CD4-positive, alpha-beta T cell treated with Interleukin-6 at 100 ng/mL for 8 hours (primary cell): ENCODE measurements around the gene LRGUK.

Experiments used
- DNase-seq: peaks from one replicate; pipeline ENCODE4 v3.0.0-alpha.2; 2020; ENCODE audit warnings: mixed read lengths, low spot score

The LRGUK gene

DNA sequence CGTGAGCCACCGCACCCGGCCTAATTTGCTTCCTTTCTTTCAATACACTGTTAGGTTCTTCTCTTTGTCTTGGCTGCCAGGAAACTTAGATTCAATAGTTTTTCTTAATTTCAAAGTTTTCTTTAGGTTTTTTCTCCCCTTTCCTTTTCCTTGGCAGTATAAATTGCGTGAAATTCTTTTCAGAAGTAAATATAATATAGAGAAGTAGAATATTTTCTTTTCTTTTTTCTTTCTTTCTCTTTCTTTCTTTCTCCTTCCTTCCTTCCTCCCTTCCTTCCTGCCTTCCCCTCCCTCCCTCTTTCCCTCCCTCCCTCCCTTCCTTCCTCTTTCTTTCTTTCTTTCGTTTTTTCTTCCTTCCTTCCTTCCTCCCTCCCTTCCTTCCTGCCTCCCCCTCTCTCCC is 1.7 kb downstream of the LRGUK start:
- DNase-seq, result no peak

DNA sequence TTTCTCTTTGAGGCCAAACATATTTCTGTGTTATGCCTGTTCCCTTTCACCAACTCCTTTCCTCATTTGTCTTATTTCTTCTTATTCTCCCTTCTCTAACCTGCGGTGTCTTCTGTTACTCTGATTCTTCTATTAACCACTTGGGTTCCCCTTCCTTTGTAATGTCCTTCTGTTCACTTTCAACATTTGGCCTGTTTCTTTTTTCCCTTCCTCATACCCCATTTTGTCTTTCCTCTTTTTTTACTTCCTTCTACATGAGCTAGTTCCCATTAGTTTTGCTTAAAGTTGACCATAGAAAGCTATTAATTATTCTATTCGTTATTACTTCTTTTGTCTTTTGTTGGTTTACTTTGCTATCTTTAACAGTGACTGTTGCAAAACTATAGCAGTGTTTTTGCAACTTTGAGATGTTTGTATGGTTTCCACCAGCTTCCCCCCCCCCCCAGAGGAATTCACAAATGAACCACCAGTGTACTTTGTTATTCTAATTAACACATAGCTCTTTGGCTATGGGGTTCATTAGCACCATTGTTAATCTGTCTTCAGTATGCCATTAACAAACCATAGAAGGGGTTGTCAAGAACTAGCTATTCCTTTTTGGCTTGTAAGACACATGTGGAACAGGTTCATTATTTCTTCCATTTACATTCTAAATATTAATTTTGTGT is 2.9 kb downstream of the LRGUK start:
- DNase-seq, result no peak

DNA sequence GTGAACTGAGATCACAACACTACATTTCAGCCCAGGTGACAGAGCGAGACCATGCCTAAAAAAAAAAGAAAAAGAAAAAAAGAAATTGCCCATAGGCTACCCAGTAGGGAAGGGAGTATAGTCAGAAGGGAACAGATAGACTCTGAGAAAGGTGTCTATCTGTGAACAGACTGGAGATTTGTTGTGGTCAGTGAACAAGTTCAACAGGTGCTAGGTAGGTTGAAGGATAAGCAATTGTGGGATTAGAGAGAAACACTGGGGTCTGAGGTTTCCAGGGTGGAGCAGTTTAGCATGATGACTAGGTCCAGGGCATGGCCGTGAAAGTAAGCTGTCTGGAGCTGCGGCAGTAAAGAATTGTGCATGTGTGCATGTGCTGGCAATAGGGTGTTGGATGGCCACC is 6.9 kb downstream of the LRGUK start:
- DNase-seq, result no peak

DNA sequence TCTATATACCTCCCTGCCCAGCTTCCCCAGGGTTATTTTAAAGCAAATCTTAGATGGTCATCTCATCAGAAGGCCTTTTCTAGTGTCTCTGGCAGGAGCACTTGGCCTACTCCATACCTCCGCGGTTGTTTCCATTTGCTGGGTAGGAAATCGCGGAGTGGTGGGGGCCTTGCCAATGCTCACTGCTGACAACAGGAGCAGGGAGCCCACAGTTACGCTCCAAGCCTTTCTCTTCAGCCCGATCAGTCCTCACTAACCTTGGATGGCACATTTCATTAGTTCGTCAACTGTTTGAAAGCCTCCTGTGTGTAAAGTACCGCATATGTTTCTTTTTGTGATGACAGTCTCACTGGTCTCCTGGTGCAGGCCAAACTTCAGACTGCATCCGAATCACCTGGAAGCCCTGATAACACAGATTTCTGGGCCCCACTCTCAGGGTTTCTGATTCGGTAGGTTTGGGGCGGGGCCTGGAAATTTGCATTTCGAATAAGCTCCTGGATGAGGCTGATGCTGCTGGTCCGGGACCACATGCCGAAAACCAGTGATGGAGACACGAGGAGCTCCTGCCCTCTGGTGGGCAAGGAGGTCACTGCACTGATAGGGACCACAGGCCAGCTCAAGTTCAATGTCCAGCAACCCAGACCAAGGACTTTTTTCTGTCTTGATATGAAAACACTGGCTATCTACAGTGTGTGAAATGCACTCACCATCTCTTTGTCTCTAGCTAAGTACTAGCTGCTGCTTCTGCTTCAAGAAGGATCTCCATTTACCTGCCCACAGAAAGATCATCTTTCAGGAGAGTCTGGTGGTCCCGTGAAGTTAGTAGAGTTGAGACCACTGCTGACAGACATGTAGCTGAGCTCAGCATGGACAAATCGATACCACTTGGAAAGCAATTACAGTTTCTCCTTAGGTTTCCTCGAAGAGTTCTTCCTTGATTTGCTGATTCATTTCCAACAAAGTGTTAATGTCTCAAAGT is 14.0 kb downstream of the LRGUK start:
- DNase-seq, result peak; percentile 19

DNA sequence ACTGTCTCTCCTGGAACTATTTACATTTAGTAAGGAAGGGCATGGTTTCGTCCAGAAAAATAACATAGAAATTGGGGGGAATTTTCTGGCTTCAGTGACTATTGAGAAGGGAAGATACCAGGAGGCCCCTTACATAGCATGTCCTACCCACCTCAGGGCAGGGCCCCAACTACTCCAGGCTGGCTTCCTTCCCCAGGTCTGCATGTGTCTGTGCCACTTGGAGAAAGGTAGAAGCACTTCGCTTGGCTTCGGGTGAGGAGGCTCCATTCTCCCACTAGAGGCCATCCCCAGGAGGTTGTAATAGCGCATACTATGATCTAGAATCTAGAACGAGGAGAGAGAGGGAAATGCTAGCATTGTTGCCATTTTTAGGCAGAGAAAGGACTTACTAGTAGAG is 14.7 kb downstream of the LRGUK start:
- DNase-seq, result no peak

DNA sequence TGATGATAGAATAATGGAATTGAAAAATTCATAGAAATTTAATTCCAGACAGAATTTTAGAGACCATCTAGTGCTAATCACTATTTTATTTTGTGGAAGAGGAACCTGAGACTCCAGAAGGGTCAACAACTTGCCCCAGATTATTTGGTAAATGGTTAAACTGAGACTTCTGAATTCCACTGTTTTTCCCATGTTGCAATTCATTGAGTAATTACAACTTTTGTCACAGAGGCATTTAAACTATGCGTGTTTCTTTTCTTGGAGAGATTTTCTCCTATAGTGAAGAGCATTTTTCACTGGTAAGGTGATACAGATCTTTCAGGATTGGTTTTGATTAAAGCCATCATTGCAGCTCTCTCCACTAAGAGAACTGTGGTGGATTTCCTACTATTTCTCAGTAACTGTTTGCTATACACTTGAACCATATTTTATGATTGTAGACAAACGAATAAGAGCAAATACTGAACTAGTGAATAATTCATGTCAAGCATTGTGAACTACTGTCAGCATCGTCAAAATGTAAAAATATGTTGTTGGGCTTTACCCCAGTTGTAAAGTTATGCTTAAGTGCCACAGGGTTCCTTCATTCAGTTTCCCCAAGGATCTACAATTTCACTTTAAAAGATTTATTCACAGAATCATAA is 26.5 kb downstream of the LRGUK start:
- no peak for DNase-seq

DNA sequence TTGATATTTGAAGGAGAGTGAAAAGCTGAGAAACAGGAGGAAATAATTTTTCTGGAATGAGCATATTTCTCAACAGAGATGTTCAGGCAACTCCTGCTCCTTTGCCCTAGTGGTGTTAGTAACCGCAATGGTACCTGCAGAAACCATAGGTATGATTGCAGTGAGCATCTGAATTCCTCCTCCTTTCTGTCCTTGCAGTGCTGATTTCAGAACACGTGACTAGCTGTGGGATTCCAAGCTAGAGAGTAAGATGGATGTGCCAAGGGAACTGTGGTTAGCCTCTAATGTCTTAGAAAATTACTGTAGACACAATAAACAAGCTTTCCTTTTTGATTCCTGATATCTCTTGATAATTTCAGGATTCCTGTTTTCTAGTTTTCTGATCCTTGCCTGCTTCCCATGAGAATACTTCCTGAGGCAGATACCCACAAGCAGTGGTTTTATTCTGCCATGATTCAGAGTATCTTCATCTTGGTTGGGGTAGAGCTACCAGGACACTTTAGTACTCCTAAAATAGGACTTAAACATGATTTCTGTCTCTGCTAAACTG is 27.5 kb downstream of the LRGUK start:
- no peak for DNase-seq

DNA sequence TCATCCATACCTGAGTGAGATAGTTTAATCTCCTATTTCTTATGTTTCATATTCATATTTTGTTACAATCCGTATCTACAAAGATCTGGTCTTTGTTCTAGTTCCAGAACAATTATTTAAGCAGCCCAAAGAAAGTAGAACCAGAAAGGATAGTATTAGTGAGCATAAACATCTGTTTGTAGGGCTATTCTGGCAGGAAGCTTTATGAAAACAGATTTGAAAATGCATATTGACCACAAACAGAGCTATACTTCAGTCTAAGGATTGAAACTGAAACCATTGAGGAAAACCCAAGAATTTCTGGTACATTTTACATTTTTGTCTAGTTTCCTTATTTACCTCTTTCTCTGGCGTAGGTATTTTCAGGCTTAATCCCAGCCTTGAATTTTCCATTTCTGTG is 28.1 kb downstream of the LRGUK start:
- DNase-seq, result no peak

DNA sequence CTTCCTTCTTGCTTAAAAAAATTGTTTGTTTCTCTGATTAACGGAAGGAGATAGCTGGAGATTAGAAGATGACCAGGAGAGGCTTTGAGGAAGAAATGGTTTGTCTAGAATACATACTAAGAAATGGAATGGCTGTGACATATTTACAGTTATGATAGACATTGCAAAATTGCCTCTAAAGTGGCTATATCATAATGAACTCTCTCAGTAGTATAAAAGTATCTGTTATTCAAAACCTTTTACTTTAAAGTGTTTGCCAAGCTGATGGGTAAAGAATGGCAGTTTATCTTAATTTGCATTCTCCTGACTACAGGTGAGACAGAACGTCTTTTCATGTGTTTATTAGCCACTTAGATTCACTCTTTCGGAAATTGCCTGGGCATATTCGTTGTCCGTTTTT is 28.7 kb downstream of the LRGUK start:
- no peak for DNase-seq

DNA sequence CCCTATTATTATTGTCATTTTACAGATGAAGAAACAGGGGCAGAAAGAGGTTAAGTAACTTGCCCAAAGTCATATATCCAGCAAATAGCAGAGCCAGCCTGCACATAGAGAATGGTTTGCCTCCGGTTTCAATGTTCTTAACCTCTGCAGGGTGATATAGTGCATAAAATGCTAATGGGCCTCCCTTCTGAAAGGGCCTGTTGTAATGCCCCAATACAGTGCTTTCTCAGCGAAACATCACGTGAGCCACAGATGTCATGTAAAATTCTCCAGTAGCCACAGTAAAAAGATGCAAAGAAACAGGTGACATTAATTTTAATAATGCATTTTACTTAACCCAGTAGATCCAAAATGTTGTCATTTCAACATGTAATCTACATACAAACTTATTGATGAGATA is 38.1 kb downstream of the LRGUK start:
- DNase-seq, result no peak

DNA sequence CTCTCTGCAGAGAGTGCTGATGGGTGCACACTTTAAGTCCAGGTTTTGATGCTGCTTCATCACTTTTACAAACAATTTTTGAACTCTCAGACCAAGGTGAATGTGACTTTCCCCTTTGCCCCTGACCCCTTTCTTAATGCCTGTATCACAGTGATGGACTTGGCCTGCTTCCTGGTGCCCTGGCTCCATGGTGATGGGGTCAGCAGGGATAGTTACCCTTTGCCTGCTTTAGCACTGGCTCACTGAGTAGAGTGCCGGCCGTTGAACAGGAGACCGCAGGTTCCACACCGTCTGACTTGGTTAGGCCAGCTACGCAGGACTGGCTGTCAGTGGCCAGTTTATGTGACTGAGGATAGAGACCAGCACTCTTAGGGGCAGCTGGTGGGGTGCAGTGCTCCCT is 40.1 kb downstream of the LRGUK start:
- DNase-seq, result no peak

DNA sequence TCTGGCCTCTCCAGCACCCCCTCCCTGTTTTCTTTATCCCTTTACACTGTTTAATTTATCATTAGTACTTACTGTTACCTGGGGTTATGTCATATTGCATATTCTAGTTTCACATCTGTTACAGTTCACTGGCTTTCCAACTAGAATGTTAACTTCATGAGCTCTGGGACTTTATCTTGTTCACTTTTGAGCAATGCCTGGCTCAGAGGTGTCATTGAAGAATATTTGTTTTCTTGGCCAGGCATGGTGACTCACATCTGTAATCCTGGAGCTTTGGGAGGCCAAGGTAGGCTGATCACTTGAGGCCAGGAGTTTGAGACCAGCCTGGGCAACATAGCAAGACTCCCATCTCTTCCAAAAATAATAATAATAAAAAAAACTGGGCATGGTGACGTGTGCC is 40.7 kb downstream of the LRGUK start:
- DNase-seq, result no peak

DNA sequence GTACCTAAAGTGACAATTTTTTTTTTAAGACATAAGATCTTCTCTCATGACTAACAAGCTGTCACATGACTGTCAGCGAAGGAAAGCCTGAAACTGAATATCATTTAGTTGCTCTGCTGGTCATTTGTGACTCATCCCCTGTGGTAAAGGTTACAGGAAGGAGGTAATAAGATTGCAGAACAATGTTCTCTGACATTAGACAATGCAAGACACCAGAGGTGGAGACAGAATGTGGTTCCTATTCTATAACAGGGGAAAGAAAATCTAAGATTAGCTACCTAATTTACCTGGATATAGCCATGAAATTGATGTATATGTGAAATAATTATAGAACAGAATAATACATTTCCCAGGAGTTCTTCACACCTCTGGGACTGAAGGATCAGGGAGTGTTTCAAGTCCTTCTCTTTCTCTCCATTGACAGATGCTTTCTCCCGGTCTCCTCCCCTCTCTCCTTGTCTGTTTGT is 47.7 kb downstream of the LRGUK start:
- DNase-seq, result no peak

DNA sequence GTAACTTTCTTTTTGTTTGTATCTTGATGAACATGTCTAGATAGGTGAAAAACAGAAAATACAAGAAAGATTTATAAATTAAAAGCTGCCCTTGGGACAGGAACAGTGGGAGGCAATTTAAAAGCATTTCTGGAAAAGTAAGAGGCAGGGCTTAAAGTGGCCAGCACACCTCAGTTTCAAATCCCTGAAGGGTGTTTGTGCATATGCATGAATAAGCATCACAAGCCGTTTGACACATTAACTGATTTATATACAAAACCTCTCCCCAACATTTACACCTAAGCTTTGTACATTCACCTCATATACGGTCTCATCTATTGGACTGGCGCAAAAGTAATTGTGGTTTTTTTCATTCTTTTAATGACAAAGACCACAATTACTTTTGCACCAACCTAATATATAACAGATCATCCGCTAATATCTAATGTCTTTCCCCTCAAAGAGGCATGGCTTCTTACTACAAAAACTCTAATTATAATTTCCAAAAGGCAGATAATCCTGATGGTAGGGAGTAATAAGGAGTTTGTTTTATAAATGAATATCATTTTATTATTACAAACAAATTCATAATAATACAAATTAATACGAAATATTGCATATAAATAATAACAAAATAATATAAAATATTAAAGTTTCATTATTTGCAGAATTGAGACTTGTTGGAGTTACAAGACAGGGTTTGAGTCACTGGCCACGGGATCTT is 48.3 kb downstream of the LRGUK start:
- DNase-seq, result no peak

DNA sequence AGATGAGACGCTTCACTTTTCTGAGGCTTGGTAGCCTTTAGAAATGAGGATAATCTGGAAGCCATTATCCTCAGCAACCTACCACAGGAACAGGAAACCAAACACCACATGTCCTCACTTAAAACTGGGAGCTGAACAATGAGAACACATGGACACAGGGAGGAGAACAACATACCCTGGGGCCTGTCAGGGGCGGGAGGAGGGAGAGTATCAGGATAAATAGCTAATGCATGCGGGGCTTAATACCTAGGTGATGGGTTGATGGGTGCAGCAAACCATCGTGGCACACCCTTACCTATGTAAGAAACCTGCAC is 48.9 kb downstream of the LRGUK start:
- no peak for DNase-seq

DNA sequence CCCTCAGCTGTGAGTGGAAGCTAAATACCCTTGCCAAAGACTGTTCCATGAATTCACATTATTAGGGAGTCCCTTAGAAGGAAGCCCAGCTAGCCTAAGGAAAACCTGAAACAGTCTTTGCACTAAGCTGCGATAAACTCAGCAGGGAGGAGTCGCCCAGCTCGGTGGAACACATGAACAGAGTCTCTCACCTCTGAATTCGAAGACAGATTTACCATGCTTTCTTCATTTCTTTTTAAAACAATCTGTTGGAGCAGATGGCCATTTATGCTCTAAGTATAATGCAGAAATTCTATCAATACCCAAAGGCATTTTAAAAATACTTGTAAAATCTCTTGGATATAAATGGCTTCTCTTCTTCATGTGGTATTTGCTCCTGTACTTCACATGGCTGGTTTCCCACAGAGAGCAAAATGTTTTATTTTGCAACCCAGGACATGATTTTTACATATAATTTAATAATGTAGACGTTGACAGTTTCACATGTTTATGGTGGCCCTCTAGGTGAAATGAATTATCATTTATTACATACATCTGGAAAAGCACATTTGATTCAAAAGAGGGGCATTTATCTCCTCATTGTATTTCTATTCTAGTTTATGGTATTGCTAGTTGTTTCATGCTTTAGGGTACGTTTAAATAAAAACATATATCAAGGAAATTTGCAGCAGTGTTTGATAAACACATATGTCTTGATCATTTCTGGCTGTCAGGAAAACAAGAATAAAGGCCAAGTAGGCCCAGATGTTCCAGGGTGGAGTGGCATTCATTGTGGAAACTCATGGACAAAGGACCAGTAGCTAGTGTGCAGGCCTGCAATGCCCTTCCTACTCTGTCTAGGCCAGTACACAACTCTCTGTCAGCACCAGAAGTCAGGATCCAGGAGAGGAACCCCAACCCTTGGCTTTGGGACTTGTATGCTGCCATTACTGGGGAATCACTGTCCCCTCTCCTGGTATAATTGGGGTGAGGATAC is 52.2 kb downstream of the LRGUK start:
- DNase-seq, result no peak

DNA sequence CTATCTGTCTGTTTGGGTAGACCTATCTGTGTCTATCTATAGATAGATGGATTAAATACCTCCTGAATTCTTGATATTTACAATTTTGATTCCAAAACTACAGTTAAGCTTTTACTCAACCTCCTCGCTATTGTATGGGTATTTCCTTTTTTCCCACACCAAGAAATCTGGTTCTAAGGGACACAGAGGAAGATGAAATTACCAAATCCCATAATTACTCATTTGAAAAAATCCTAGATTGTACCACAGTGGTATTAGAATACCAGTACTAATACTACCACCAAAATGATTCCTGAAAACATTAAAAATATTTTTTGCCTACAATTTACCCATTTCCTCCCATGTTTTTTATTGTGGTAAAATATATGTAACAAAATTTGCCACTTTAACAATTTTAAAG is 53.2 kb downstream of the LRGUK start:
- DNase-seq, result no peak

DNA sequence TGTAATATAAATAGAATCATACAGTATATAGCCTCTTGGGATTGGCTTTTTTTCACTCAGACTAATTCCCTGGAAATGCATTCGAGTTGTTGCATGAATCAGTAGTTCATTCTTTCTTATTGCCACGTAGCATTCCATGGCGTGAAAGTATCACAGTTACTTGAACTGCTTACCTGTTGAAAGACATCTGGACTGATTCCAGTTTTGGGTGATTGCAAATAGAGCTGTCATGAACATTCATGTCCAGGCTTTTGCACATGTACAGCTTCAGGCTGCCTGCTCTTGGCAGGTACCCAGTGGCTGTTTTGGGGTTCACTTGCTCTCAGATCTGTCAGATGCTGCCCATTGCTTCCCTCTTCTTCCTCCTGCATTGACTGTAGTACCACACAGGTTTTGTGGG is 54.9 kb downstream of the LRGUK start:
- DNase-seq, result no peak

DNA sequence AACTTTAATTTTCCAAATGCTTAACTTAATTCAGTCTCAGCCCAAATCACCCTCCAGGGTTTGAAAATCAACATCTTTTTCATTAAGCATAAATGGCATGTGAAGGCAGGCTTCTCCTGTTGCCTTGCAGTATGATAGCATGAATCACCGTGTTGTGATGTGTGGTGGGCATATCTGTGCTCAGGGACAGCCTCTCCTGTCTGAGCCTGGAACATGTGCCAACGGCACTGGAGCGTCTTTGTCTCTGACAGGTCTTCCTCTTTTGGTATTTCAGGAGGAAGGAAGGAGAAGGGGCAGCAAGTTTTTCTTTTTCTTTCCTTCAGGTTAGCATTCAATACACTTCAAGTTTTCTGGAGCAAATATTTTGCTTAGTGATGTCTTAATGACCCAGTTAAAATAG is 57.6 kb downstream of the LRGUK start:
- no peak for DNase-seq

DNA sequence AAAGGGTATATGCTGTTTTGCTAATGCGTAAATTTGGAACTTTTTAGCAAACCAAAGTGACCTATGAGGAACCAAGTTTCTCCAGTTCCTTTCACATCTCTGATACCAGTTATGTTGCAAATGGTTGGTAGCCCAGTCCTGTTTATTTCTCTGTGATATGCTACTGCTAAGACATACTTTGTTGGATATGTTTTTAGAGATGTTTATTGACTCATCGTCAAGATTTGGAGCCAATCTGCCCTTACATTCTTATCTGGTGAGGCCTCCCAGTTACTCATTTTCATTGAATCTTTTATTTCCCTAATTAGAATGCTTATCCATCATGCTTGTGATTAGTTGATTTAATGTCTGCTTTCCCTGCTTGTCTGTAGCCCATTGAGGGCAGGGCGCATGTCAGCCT is 58.9 kb downstream of the LRGUK start:
- no peak for DNase-seq

DNA sequence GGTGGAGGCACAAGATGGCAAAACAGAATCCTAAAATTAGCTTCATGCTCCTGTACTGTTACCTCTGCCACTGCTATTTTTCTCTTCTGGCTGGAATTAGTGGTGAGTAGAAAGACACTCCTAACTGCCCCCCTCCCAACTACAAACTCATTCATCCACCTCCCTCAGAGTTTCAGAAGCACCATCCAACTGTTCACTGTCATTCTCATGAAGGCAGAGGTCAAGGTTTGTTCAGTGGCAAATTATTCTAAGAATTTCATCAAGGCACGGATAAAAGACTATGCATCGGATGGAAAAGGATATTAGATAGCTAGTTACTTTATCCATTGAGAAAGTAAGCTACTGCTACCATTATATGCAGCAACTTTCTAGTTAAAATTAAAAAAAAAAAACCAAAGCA is 59.7 kb downstream of the LRGUK start:
- no peak for DNase-seq
